Endometrial microvascular endothelial cells (primary cell): ENCODE results near the gene SOX4. TPM values are rescaled to one million over a fixed set of nuclear protein-coding genes. Genes with fewer than 3 reads are reported as not detected.

ENCODE experiments used
- in situ Hi-C: cut with HindIII; loops from 2 replicates; pipeline ENCODE4 v1.10.0; 2017; ENCODE audit warnings: low sequenced_read_pairs, low pct_unique_long_range_greater_than_20kb; ENCODE audit errors: inconsistent ontology term
- total RNA-seq: library from RNA; depleted of rRNA; stranded (reverse); fragments of >200 nt; gene quantifications from one replicate; pipeline ENCODE4 v1.2.3, GENCODE V29; 2015; ENCODE audit errors: inconsistent ontology term

The SOX4 gene
- total RNA-seq, 1 donor from 2014 or later, result 22.9 TPM

DNA sequence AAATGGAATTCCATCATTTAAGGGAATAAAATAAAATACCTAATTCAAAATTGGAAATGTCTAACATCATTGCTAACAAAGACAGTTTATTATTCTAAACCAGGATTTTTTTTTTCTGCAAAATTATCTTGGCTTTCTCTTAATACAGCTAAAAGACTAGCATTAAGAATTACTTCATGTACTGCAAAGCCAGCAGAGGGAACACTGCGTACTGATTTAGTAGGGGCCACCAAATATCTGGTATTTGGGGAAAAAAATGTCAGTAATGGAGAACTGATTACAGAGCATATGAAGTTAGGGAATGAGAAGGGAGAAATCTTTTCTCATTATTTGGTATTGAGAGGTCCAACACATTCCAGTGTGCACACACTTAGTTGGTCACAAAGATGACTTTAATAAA lies 3.2 kb upstream of the SOX4 start:
- in situ Hi-C loops, result loop anchor here (10.0 to 25.0 kb wide), 4 partner anchors 164 to 1028 kb away; no protein-coding TSS in a partner anchor

DNA sequence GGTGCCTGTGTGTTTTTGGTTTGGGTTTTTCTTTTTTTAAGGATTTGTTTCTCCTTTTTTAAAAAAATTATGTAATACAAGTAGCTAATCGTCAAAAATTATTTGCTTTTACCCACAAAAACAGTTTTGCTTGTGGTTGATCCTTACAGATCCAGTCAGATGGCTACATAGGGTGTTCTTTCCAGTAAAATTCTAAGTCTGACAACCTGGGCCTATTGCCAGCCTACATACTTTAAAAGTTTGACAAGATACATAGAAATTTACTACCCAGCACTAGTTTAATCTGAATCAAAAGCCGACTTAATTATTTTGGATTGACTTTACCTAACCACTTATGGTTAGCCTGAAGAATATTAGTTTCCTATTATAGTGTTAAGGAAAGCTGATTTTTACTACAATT lies 2.1 kb upstream of the SOX4 start:
- in situ Hi-C loops, result loop anchor here (10.0 to 25.0 kb wide), 4 partner anchors 163 to 1029 kb away; no protein-coding TSS in a partner anchor

DNA sequence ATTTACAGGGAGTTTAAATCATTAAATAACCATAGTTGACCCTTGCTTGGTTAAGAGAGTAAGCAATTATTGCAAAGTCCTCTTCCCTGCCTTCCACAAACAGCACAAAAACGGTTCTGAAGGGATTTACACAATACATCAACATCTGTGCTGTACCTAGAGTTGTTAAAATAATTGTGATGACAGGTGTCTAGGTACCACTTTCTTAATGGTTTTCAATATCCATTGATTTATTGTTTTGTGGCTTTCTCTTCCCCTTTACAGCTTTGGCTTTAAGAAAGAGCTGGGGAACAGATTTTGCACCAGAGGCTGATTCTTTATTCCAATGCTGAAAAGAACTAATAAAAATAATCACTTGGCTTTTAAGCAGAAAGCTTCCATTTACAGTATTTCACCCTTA lies 598 bp upstream of the SOX4 start:
- in situ Hi-C loops, result loop anchor here (10.0 to 25.0 kb wide), 4 partner anchors 162 to 1031 kb away; no protein-coding TSS in a partner anchor

DNA sequence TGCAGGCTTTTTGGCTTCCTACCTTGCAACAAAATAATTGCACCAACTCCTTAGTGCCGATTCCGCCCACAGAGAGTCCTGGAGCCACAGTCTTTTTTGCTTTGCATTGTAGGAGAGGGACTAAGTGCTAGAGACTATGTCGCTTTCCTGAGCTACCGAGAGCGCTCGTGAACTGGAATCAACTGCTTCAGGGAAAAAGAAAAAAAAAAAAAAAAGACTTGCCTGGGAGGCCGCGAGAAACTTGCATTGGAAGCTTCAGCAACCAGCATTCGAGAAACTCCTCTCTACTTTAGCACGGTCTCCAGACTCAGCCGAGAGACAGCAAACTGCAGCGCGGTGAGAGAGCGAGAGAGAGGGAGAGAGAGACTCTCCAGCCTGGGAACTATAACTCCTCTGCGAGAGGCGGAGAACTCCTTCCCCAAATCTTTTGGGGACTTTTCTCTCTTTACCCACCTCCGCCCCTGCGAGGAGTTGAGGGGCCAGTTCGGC lies 420 bp downstream of the SOX4 start:
- in situ Hi-C loops, result loop anchor here (10.0 to 25.0 kb wide), 4 partner anchors 161 to 1032 kb away; no protein-coding TSS in a partner anchor

DNA sequence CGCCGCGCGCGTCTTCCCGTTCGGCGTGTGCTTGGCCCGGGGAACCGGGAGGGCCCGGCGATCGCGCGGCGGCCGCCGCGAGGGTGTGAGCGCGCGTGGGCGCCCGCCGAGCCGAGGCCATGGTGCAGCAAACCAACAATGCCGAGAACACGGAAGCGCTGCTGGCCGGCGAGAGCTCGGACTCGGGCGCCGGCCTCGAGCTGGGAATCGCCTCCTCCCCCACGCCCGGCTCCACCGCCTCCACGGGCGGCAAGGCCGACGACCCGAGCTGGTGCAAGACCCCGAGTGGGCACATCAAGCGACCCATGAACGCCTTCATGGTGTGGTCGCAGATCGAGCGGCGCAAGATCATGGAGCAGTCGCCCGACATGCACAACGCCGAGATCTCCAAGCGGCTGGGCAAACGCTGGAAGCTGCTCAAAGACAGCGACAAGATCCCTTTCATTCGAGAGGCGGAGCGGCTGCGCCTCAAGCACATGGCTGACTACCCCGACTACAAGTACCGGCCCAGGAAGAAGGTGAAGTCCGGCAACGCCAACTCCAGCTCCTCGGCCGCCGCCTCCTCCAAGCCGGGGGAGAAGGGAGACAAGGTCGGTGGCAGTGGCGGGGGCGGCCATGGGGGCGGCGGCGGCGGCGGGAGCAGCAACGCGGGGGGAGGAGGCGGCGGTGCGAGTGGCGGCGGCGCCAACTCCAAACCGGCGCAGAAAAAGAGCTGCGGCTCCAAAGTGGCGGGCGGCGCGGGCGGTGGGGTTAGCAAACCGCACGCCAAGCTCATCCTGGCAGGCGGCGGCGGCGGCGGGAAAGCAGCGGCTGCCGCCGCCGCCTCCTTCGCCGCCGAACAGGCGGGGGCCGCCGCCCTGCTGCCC lies 1.1 kb downstream of the SOX4 start:
- in situ Hi-C loops, result loop anchor here (10.0 to 25.0 kb wide), 4 partner anchors 160 to 1032 kb away; no protein-coding TSS in a partner anchor

DNA sequence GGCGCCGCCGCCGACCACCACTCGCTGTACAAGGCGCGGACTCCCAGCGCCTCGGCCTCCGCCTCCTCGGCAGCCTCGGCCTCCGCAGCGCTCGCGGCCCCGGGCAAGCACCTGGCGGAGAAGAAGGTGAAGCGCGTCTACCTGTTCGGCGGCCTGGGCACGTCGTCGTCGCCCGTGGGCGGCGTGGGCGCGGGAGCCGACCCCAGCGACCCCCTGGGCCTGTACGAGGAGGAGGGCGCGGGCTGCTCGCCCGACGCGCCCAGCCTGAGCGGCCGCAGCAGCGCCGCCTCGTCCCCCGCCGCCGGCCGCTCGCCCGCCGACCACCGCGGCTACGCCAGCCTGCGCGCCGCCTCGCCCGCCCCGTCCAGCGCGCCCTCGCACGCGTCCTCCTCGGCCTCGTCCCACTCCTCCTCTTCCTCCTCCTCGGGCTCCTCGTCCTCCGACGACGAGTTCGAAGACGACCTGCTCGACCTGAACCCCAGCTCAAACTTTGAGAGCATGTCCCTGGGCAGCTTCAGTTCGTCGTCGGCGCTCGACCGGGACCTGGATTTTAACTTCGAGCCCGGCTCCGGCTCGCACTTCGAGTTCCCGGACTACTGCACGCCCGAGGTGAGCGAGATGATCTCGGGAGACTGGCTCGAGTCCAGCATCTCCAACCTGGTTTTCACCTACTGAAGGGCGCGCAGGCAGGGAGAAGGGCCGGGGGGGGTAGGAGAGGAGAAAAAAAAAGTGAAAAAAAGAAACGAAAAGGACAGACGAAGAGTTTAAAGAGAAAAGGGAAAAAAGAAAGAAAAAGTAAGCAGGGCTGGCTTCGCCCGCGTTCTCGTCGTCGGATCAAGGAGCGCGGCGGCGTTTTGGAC lies 2.0 kb downstream of the SOX4 start:
- in situ Hi-C loops, result loop anchor here (10.0 to 25.0 kb wide), 4 partner anchors 159 to 1033 kb away; no protein-coding TSS in a partner anchor

DNA sequence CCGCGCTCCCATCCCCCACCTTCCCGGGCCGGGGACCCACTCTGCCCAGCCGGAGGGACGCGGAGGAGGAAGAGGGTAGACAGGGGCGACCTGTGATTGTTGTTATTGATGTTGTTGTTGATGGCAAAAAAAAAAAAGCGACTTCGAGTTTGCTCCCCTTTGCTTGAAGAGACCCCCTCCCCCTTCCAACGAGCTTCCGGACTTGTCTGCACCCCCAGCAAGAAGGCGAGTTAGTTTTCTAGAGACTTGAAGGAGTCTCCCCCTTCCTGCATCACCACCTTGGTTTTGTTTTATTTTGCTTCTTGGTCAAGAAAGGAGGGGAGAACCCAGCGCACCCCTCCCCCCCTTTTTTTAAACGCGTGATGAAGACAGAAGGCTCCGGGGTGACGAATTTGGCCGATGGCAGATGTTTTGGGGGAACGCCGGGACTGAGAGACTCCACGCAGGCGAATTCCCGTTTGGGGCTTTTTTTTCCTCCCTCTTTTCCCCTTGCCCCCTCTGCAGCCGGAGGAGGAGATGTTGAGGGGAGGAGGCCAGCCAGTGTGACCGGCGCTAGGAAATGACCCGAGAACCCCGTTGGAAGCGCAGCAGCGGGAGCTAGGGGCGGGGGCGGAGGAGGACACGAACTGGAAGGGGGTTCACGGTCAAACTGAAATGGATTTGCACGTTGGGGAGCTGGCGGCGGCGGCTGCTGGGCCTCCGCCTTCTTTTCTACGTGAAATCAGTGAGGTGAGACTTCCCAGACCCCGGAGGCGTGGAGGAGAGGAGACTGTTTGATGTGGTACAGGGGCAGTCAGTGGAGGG lies 2.8 kb downstream of the SOX4 start:
- in situ Hi-C loops, result loop anchor here (10.0 to 25.0 kb wide), 4 partner anchors 158 to 1034 kb away; no protein-coding TSS in a partner anchor

DNA sequence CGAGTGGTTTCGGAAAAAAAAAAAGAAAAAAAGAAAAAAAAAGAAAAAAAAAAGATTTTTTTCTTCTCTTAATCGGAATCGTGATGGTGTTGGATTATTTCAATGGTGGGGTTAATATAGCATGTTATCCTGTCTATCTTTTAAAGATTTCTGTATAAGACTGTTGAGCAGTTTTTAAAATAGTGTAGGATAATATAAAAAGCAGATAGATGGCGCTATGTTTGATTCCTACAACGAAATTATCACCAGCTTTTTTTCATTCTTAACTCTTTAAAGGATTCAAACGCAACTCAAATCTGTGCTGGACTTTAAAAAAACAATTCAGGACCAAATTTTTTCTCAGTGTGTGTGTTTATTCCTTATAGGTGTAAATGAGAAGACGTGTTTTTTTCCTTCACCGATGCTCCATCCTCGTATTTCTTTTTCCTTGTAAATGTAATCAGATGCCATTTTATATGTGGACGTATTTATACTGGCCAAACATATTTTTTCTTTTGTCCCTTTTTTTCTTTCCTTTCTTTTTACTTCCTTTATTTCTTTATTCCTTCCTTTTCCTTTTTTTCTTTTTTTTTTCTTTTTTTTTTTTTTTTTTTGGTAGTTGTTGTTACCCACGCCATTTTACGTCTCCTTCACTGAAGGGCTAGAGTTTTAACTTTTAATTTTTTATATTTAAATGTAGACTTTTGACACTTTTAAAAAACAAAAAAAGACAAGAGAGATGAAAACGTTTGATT lies 3.6 kb downstream of the SOX4 start:
- in situ Hi-C loops, result loop anchor here (10.0 to 25.0 kb wide), 4 partner anchors 158 to 1035 kb away; no protein-coding TSS in a partner anchor

DNA sequence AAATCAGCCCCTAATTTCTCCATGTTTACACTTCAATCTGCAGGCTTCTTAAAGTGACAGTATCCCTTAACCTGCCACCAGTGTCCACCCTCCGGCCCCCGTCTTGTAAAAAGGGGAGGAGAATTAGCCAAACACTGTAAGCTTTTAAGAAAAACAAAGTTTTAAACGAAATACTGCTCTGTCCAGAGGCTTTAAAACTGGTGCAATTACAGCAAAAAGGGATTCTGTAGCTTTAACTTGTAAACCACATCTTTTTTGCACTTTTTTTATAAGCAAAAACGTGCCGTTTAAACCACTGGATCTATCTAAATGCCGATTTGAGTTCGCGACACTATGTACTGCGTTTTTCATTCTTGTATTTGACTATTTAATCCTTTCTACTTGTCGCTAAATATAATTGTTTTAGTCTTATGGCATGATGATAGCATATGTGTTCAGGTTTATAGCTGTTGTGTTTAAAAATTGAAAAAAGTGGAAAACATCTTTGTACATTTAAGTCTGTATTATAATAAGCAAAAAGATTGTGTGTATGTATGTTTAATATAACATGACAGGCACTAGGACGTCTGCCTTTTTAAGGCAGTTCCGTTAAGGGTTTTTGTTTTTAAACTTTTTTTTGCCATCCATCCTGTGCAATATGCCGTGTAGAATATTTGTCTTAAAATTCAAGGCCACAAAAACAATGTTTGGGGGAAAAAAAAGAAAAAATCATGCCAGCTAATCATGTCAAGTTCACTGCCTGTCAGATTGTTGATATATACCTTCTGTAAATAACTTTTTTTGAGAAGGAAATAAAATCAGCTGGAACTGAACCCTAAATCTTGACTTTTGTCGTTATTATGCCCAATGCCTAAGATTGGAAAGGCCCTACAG lies 4.5 kb downstream of the SOX4 start:
- in situ Hi-C loops, result loop anchor here (10.0 to 25.0 kb wide), 4 partner anchors 157 to 1036 kb away; no protein-coding TSS in a partner anchor

DNA sequence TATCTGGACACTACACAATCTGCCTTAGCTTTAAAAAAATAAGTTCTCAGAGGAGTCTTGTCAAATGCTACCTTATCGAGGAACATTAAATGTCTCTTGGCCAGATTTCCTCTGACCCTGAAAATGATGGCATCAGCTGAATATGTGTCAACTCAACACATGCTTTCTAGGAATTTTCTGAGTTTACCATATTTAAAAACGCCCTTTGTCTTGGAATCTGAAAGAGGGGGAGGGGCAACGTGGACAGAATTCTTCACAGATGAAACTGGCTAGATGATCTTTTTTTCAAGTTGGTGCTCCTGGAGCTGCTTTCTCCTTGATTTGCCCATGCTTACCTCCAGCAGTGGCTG lies 5.1 kb downstream of the SOX4 start:
- in situ Hi-C loops, result loop anchor here (10.0 to 25.0 kb wide), 4 partner anchors 156 to 1036 kb away; no protein-coding TSS in a partner anchor

DNA sequence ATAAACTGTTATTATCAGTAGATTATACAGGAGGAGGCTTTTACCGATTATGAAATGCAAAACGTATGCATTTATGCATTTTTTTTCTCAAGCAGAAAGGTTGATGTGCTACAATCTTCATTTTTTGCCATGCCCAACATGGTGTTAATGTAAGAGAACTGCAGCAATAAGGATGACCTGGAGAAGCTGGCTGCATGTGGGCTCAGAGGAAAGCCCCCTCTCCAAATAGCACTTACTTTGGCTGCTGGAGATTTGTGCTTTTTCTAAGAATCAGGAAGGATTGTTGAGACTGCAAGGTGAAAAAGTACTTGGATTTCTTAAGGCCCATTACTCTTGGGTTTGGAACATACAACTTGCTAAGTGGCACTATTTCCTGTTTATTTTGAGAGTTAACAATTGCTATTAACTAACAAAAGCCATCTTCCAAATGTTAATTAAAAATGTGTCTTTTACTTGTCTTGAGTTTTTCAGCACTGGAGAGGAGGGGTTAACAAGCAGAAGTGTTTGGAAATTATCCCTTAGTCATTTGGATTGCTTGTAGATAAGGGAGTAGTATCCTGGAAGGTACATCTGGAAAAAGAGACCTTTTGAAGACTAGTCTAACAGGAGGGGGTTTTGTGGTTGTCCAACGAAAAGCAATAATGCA lies 5.6 kb downstream of the SOX4 start:
- in situ Hi-C loops, result loop anchor here (10.0 to 25.0 kb wide), 4 partner anchors 156 to 1037 kb away; no protein-coding TSS in a partner anchor

DNA sequence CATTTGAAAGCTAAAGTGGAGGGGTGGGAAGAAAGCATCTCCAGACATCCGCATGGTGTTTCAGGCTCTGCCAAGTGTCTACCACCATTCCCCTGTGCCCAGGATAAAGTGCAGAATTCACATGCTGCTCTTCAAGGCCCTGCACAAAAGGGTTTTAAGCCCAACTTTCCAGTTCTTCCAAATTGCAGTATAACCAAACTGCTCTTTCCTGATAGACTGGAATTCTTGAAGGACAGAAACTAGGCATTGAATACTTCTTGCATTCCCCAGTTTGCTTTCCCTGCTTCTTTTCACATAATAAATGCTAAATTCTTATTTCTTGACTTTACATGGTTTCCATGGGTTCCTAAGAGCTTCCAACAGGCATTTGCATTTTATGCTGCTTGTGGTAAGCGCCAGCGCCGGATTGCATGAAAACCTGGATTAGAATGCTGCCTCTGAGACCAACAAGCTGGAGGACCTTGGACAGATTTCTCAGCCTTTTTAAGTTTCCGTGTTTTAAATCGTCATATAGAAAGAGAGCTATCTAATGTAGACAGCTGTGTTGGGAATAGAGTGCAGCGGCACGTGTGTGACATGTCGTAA lies 7.9 kb downstream of the SOX4 start:
- in situ Hi-C loops, result no loop called here

DNA sequence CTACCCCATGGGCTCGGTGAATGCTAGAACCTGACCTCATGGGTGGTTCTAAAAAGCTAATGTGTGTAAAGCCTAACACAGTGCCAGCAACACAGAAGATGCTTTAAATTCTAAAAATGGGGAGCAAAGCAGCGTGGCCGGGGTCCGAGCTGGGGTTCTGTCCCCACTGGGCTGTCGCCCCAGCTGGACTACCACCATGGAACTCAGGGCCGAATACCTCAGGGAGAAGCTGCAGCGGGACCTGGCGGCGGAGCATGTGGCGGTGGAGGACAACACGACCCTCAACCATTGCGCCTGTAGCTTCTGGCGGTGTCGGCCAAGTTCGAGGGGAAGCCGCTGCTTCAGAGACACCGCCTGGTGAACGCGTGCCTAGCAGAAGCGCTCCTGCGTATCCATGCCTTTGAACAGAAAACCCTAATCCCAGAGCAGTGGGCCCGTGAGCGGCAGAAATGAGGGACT lies 8.4 kb downstream of the SOX4 start:
- in situ Hi-C loops, result no loop called here

DNA sequence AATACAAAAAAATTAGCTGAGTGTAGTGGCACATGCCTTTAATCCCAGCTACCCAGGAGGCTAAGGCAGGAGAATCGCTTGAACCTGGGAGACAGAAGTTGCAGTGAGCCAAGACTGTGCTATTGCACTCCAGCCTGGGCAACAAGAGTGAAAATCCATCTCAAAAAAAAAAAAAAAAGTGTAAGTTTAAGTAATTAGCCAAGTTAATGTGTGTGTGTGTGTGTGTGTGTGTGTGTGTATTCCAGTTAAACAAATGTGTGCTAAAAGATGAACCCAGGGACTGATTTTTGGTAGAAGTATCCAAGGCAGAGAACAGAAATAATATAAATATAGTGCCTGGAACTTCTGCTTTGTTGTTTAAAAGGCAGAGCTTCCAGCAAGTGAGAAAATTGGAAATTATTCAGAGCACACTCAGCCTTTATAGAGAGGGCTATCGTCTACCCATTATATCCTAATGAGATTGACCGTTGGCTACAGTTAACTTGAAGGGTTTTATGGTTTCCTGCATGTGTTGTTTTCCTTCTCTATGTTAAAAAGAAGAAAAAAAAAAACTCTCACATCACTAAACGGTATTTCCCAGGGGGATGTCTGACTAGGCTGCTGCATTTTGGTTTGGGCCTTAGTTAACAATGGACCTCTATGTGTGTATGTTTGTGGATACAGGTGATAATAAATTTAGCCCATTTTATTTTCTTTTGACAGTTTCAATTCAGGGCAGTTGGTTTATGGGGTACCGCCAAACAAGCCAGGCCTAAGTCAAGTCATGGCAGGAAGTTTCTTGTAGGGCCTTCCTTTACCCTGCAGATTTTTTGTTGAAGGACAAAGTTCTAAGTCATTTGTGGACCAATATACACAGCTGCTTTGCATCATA lies 9.8 kb downstream of the SOX4 start:
- in situ Hi-C loops, result no loop called here

DNA sequence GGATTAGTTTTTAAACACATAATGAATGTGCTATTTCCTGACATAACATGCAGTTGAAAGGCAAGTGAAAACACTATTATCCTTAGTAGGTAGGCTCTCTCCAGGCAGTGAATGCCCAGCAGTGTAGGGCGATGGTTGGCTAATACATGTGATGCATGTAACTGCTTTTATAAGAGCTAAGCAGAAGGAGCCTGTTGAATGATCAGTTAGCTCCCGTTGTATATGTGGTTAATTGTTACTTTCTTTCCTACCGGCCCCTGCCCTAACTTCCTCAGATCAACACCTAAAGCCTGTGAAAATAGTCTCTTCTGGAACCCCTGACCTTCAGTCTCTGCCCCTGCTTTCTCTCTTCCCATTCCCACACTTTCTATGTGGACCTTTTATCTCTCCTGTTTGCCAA lies 10.5 kb downstream of the SOX4 start:
- in situ Hi-C loops, result no loop called here
